ENCODE measurements around the gene MTX2.
"Not testable (repeated sequence)": the region's sequence is repeated elsewhere in the genome, so short reads cannot be mapped to it uniquely, and the experiment has no call there.

The MTX2 gene

GRCh38 chr2:176373155-176373554 lies 103.9 kb downstream of the MTX2 start:
- DNase-seq (ENCODE audit: low read depth in 1 of 2, low spot score in 1 of 2) = not testable (repeated sequence)

- no peak for DNase-seq (ENCODE audit: low read depth in 1 of 2, low spot score in 1 of 2)
These were observed 109.1 kb downstream of the MTX2 start for GRCh38 chr2:176378323-176378722.

GRCh38 chr2:176380341-176380740 lies 111.1 kb downstream of the MTX2 start:
- DNase-seq (ENCODE audit: low read depth in 1 of 2, low spot score in 1 of 2) = no peak

GRCh38 chr2:176383100-176383499 lies 113.9 kb downstream of the MTX2 start:
- no peak for DNase-seq (ENCODE audit: low read depth in 1 of 2, low spot score in 1 of 2)

GRCh38 chr2:176383836-176384442 lies 114.7 kb downstream of the MTX2 start:
- DNase-seq (ENCODE audit: low read depth in 1 of 2, low spot score in 1 of 2) = no peak

GRCh38 chr2:176385219-176385759 lies 116.0 kb downstream of the MTX2 start:
- no peak for DNase-seq (ENCODE audit: low read depth in 1 of 2, low spot score in 1 of 2)

GRCh38 chr2:176385838-176386237 lies 116.6 kb downstream of the MTX2 start:
- DNase-seq (ENCODE audit: low read depth in 1 of 2, low spot score in 1 of 2) = no peak
